B cell (primary cell): ENCODE results near the gene ALOX12. TPM values are rescaled to one million over a fixed set of nuclear protein-coding genes. Genes with fewer than 3 reads are reported as not detected.
"Not testable (repeated sequence)": the region's sequence is repeated elsewhere in the genome, so short reads cannot be mapped to it uniquely, and the experiment has no call there.

Source experiments
- ATAC-seq: fragments of 200-7000 bp; cut with Tn5 transposase; one replicate; pipeline ENCODE4 v1.10.0; 2021; ENCODE audit warnings: low read depth, mild to moderate bottlenecking, moderate number of reproducible peaks, moderate library complexity
- CTCF ChIA-PET: fragments of 350-600 bp; sonication (Branson Sonifier 250); formaldehyde crosslinking; loops from one replicate; lab custom pipeline; 2021; ENCODE audit warnings: antibody characterized with exemption, inconsistent platforms; lab: Charles Lee
- POLR2A ChIA-PET: fragments of 350-600 bp; sonication (Branson Sonifier 250); formaldehyde crosslinking; loops from one replicate; lab custom pipeline; 2021; ENCODE audit warnings: antibody characterized with exemption; lab: Charles Lee
- DNase-seq: peaks from one replicate; pipeline ENCODE4 v3.0.0; 2013
- H2AFZ ChIP-seq: 2 replicates; pipeline ENCODE4 v1.6.1; 2012; ENCODE audit warnings: mild to moderate bottlenecking, low read depth, low read length; ENCODE audit not compliant: insufficient read depth, poor library complexity, severe bottlenecking
- H3K27ac ChIP-seq, 2 donors: 1 replicate in 1 of 2; 2 replicates in 1 of 2; pipeline ENCODE4 v1.5.1; 2012 to 2013; ENCODE audit warnings: low read length in 2 of 2, mild to moderate bottlenecking in 2 of 2, moderate library complexity in 1 of 2
- H3K27me3 ChIP-seq, 4 experiments: fragments of 200-600 bp in 1 of 4; sonication (generic) in 1 of 4; replicated peaks in 1 of 4; 1 replicate in 2 of 4; 2 replicates in 2 of 4; pipeline versions ENCODE4 v1.6.1 to v1.7.0; 2013 to 2016; ENCODE audit warnings: low read length in 3 of 4, mild to moderate bottlenecking in 2 of 4, mixed read lengths in 1 of 4, moderate library complexity in 1 of 4; ENCODE audit not compliant: insufficient read depth in 4 of 4, control insufficient read depth in 3 of 4; ENCODE audit errors: control extremely low read depth in 1 of 4
- H3K36me3 ChIP-seq, 2 experiments: replicated peaks in 1 of 2; 1 replicate in 1 of 2; 2 replicates in 1 of 2; pipeline versions ENCODE4 v1.6.1 to v1.7.1; 2013; ENCODE audit warnings: low read length in 1 of 2; ENCODE audit not compliant: insufficient read depth in 2 of 2, control insufficient read depth in 1 of 2; ENCODE audit errors: control extremely low read depth in 1 of 2, extremely low read depth in 1 of 2
- H3K4me1 ChIP-seq, 2 donors: fragments of 200-600 bp in 1 of 2; sonication (generic) in 1 of 2; 1 replicate in 1 of 2; 2 replicates in 1 of 2; pipeline versions ENCODE4 v1.5.1 to v1.6.1; 2013 to 2017; ENCODE audit warnings: low read length in 2 of 2; ENCODE audit not compliant: control insufficient read depth in 2 of 2, insufficient read depth in 2 of 2
- H3K4me2 ChIP-seq: replicated peaks from 2 replicates; pipeline ENCODE3; 2012; ENCODE audit warnings: mild to moderate bottlenecking, low read depth, low read length; ENCODE audit not compliant: poor library complexity, severe bottlenecking
- H3K4me3 ChIP-seq, 5 experiments: fragments of 200-600 bp in 1 of 5; sonication (generic) in 1 of 5; 1 replicate in 3 of 5; 2 replicates in 2 of 5; pipeline versions ENCODE4 v1.5.1 to v1.7.0; 2011 to 2016; ENCODE audit warnings: low read length in 4 of 5, mild to moderate bottlenecking in 4 of 5, low read depth in 2 of 5, control low read depth in 1 of 5, moderate library complexity in 1 of 5; ENCODE audit not compliant: insufficient read depth in 1 of 5; ENCODE audit errors: control extremely low read depth in 1 of 5, extremely low read depth in 1 of 5
- H3K79me2 ChIP-seq: fragments of 200-600 bp; sonication (generic); one replicate; pipeline ENCODE4 v1.6.0; 2016; ENCODE audit warnings: low read length; ENCODE audit not compliant: control insufficient read depth, insufficient read depth
- H3K9ac ChIP-seq: fragments of 200-600 bp; sonication (generic); 2 replicates; pipeline ENCODE4 v1.6.1; 2017; ENCODE audit warnings: mild to moderate bottlenecking, low read length, moderate library complexity
- H3K9me3 ChIP-seq, 3 donors: one replicate each; pipeline versions ENCODE4 v1.6.1 to v1.7.1; 2013; ENCODE audit warnings: low read length in 2 of 3; ENCODE audit not compliant: control insufficient read depth in 2 of 3, insufficient read depth in 1 of 3; ENCODE audit errors: control extremely low read depth in 1 of 3
- H4K20me1 ChIP-seq: 2 replicates; pipeline ENCODE4 v1.6.0; 2012; ENCODE audit warnings: mild to moderate bottlenecking, low read length; ENCODE audit not compliant: insufficient read depth, control insufficient read depth, poor library complexity, severe bottlenecking
- H3K27ac Mint-ChIP-seq: one replicate; pipeline ENCODE4 v1.8.0; 2021; ENCODE audit warnings: mixed read lengths
- H3K27me3 Mint-ChIP-seq: one replicate; pipeline ENCODE4 v1.8.0; 2021; ENCODE audit warnings: mixed read lengths
- H3K4me1 Mint-ChIP-seq: one replicate; pipeline ENCODE4 v1.8.0; 2021; ENCODE audit warnings: mixed read lengths
- H3K4me3 Mint-ChIP-seq: one replicate; pipeline ENCODE4 v1.8.0; 2021; ENCODE audit warnings: mixed read lengths
- H3K9me3 Mint-ChIP-seq: one replicate; pipeline ENCODE4 v1.8.0; 2022; ENCODE audit warnings: mixed read lengths; ENCODE audit not compliant: insufficient read depth
- EZH2 ChIP-seq: IDR thresholded peaks from 2 replicates; pipeline ENCODE4 v1.6.1; 2012; ENCODE audit warnings: borderline replicate concordance, low read depth, mild to moderate bottlenecking, moderate library complexity, low read length; ENCODE audit not compliant: insufficient read depth, poor library complexity, severe bottlenecking
- WGBS: methylation state at CpG from one replicate; pipeline ENCODE4 v1.1.5; 2013; ENCODE audit warnings: missing lambda C conversion rate; ENCODE audit not compliant: insufficient coverage; 5-methylcytosine and 5-hydroxymethylcytosine counted together
- intact Hi-C: fragments of 100-400 bp; cut with micrococcal nuclease; formaldehyde crosslinking; loops from one replicate; pipeline ENCODE4 v1.10.0; 2022
- polyA plus RNA-seq: library from polyadenylated mRNA; depleted of rRNA; stranded (reverse); fragments of >200 nt; gene quantifications from 2 replicates; pipeline ENCODE4 v1.2.3, GENCODE V29; 2012
- total RNA-seq, 2 donors: library from RNA; stranded (reverse); fragments of 120-200 nt in 1 of 2; gene quantifications; 1 replicate in 1 of 2; 2 replicates in 1 of 2; pipeline versions ENCODE4 v1.2.3 to v1.2.4, GENCODE V29; 2013 to 2022
- TF ChIP-seq, protein P1 (sequence below): fragments of 200-600 bp; IDR thresholded peaks from one replicate; pipeline ENCODE4 v1.8.0; 2022; ENCODE audit warnings: antibody characterized with exemption, mild to moderate bottlenecking

ALOX12 gene
- total and polyA plus RNA-seq, 2 donors (not counting 1 experiment from before 2014, with no cell fraction given) = 0.07 TPM; not detected in 1

DNA sequence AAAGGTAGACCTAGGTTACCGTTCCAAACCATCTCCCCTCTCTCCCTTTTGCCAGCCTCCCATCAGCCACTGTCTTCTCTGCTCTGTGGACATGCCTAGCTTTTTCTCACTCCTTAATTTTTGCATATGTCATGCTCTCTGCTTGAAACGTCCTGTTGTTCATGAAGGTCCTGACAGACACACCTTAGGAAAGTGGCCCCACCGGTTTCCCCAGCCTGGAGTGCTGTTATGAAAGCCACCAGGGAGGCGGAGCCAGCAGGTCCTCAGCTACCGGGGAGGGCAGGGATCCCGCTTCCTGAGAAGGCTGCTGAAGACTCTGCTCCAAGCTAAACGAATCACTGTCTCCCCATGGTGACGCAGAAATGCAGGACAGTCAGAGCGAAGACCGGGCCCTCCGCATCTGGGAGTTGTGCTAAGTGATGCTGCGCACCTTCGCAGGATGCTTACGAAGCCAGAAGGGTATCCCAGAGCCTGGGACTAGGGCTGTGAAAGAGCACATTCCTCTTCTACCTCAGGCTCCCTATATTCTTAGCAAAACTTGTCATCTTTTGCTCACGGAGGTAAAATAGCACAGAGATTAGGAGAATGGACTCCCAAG lies 50.4 kb downstream of the ALOX12 start:
- CTCF ChIA-PET = interaction anchor here (0.6 to 14.5 kb wide), 55 partner anchors 8 to 1011 kb away, joined by 3 to 584 read pairs (median 5); partner anchors contain the start of genes ACADVL, ACAP1, ASGR1 and BCL6B

DNA sequence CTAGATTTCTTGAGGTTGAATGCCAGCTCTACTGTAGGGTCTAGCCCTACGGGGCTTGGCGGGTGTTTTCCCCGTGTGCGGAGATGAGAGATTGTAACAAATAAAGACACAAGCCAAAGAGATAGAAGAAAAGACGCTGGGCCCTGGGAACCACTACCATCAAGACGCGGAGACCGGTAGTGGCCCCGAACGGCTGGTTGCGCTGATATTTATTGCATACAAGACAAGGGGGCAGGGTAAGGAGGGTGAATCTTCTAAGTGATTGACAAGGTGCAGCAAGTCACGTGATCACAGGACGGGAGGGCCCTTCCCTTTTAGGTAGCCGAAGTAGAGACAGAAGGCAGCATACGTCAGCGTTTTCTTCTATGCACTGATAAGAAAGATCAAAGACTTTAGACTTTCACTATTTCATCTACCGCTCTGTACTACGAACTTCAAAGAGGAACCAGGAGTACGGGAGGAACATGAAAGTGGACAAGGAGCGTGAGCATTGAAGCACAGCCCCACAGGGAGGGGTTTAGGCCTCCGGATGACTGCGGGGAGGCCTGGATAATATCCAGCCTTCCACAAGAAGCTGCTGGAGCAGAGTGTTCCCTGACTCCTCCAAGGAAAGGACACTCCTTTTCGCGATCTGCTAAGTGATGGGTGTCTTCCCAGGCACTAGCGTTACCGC lies 51.0 kb downstream of the ALOX12 start:
- Histone ChIP-seq H3K4me1 (peaks cover 32 to 44% of the 10 kb centered on the region in 2 donors), H3K9ac (peak overlapping the region; percentile 64), H3K4me2 (peak overlapping the region; percentile 91), H2AFZ (peak overlapping the region; percentile 73), H3K4me3 (peak overlapping the region; percentile 42 to 67 (median 58)), H3K27ac (peak overlapping the region; percentile 61 to 81)
- peak overlapping the region; percentile 92 for H3K27ac Mint-ChIP-seq
- H3K9me3 Mint-ChIP-seq, H3K36me3 ChIP-seq, H4K20me1 ChIP-seq, H3K27me3 Mint-ChIP-seq, H3K27me3 ChIP-seq, H3K79me2 ChIP-seq, H3K9me3 ChIP-seq: not testable (repeated sequence)
- CTCF ChIA-PET = interaction anchor here (0.6 to 14.5 kb wide), 31 partner anchors 11 to 641 kb away, joined by 3 to 584 read pairs (median 6); partner anchors contain the start of genes ACADVL, ASGR1, BCL6B and DLG4
- intact Hi-C loops = loop anchor here (1.0 to 10.0 kb wide), 5 partner anchors 89 to 640 kb away; partner anchors contain the start of genes MPDU1, TP53 and WRAP53
- peaks cover 34% of the 10 kb centered on the region for H3K4me1 Mint-ChIP-seq
- POLR2A ChIA-PET = interaction anchor here (0.6 to 2.1 kb wide), 4 partner anchors 11 to 249 kb away, joined by 4 to 21 read pairs (median 12); partner anchors contain the start of gene SLC16A13
- peak overlapping the region; percentile 77 for H3K4me3 Mint-ChIP-seq
- ATAC-seq = peak; percentile 2
- whole genome bisulfite sequencing = 2% methylated on average over 17 of the region's 26 CpGs
- DNase-seq = peak; percentile 89

More for the DNA sequence above, 50.4 kb downstream of the ALOX12 start:
- H3K27me3 Mint-ChIP-seq = peaks cover 3% of the 10 kb centered on the region
- peaks cover 0 to 4% (median 0%) of the 10 kb centered on the region in 4 experiments for H3K27me3 ChIP-seq
- no peaks in the 10 kb centered on the region for H4K20me1 ChIP-seq
- peaks cover 39% of the 10 kb centered on the region for H3K4me1 Mint-ChIP-seq
- peaks cover 0 to under 1% of the 10 kb centered on the region in 2 experiments for H3K36me3 ChIP-seq
- POLR2A ChIA-PET = interaction anchor here (0.6 to 2.1 kb wide), 12 partner anchors 11 to 640 kb away, joined by 3 to 21 read pairs (median 4); partner anchors contain the start of genes ACADVL, DLG4, DVL2 and RNASEK
- no peak for DNase-seq
- H2AFZ ChIP-seq = peak overlapping the region; percentile 73
- H3K9me3 ChIP-seq = peaks cover 0 to 8% (median 0%) of the 10 kb centered on the region in 3 donors
- peak overlapping the region; percentile 92 for H3K27ac Mint-ChIP-seq
- H3K4me3 Mint-ChIP-seq = peak overlapping the region; percentile 77
- no peaks in the 10 kb centered on the region for H3K9me3 Mint-ChIP-seq
- H3K9ac ChIP-seq = peak overlapping the region; percentile 64
- peaks cover 35 to 46% of the 10 kb centered on the region in 2 donors for H3K4me1 ChIP-seq
- peak overlapping the region; percentile 91 for H3K4me2 ChIP-seq
- peak overlapping the region; percentile 42 to 67 (median 58) for H3K4me3 ChIP-seq
- no peaks in the 10 kb centered on the region for H3K79me2 ChIP-seq
- H3K27ac ChIP-seq = peak overlapping the region; percentile 61 to 81
- ATAC-seq = peak; percentile 5
- TF ChIP-seq, protein P1, sequence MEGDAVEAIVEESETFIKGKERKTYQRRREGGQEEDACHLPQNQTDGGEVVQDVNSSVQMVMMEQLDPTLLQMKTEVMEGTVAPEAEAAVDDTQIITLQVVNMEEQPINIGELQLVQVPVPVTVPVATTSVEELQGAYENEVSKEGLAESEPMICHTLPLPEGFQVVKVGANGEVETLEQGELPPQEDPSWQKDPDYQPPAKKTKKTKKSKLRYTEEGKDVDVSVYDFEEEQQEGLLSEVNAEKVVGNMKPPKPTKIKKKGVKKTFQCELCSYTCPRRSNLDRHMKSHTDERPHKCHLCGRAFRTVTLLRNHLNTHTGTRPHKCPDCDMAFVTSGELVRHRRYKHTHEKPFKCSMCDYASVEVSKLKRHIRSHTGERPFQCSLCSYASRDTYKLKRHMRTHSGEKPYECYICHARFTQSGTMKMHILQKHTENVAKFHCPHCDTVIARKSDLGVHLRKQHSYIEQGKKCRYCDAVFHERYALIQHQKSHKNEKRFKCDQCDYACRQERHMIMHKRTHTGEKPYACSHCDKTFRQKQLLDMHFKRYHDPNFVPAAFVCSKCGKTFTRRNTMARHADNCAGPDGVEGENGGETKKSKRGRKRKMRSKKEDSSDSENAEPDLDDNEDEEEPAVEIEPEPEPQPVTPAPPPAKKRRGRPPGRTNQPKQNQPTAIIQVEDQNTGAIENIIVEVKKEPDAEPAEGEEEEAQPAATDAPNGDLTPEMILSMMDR = peak; percentile 41
- TF ChIP-seq EZH2 = no peak
- 9% methylated on average over 14 of the region's 15 CpGs for WGBS
- intact Hi-C loops = loop anchor here (1.0 to 10.0 kb wide), 5 partner anchors 90 to 641 kb away; partner anchors contain the start of genes MPDU1, TP53 and WRAP53
